PC-3 (cell line): Measurements from ENCODE around the gene OR6C4. TPM values are rescaled to one million over a fixed set of nuclear protein-coding genes. Genes with fewer than 3 reads are reported as not detected.
"Not testable (repeated sequence)": the region's sequence is repeated elsewhere in the genome, so short reads cannot be mapped to it uniquely, and the experiment has no call there.

ENCODE experiments used
- ATAC-seq: fragments of 200-7000 bp; cut with Tn5 transposase; 2 replicates; pipeline ENCODE4 v1.9.1; 2020; ENCODE audit warnings: mild to moderate bottlenecking, moderate library complexity
- BruUV-seq: library from RNA; stranded (reverse); fragments of 400-500 nt; replicated peaks from 2 replicates; lab custom pipeline; 2021; lab: Mats Ljungman, UMichigan
- CTCF ChIA-PET: fragments of 300-600 bp; sonication (Branson Sonifier 250); formaldehyde crosslinking; loops from one replicate; lab custom pipeline; 2022; ENCODE audit warnings: antibody characterized with exemption; lab: Charles Lee
- POLR2A ChIA-PET: fragments of 300-600 bp; sonication (Branson Sonifier 250); formaldehyde crosslinking; loops from one replicate; lab custom pipeline; 2022; ENCODE audit warnings: antibody characterized with exemption; ENCODE audit not compliant: unreplicated experiment; lab: Charles Lee
- DNase-seq: peaks from one replicate; pipeline ENCODE4 v3.0.0-alpha.2; 2015
- H2AFZ ChIP-seq: fragments of 300-600 bp; sonication (generic); 2 replicates; pipeline ENCODE4 v1.6.0; 2016; ENCODE audit warnings: antibody characterized with exemption, low read length
- H3F3A ChIP-seq: fragments of 300-600 bp; sonication (generic); one replicate; pipeline ENCODE4 v1.6.0; 2017; ENCODE audit warnings: antibody characterized with exemption, low read length, control low read depth, mild to moderate bottlenecking; ENCODE audit not compliant: unreplicated experiment
- H3K27ac ChIP-seq: fragments of 300-600 bp; sonication (generic); 2 replicates; pipeline ENCODE4 v1.5.1; 2016; ENCODE audit warnings: mild to moderate bottlenecking, low read length
- H3K27me3 ChIP-seq: fragments of 300-600 bp; sonication (generic); 2 replicates; pipeline ENCODE4 v1.6.1; 2016; ENCODE audit warnings: low read length, mixed read lengths
- H3K36me3 ChIP-seq: fragments of 300-600 bp; sonication (generic); 2 replicates; pipeline ENCODE4 v1.6.1; 2016; ENCODE audit warnings: low read depth, mixed run types, low read length, mixed read lengths
- H3K4me1 ChIP-seq: fragments of 300-600 bp; sonication (generic); 2 replicates; pipeline ENCODE4 v1.5.1; 2016; ENCODE audit warnings: low read length; ENCODE audit not compliant: insufficient read depth
- H3K4me2 ChIP-seq: fragments of 300-600 bp; sonication (generic); 2 replicates; pipeline ENCODE4 v1.6.0; 2016; ENCODE audit warnings: low read length
- H3K4me3 ChIP-seq: fragments of 300-600 bp; sonication (generic); 2 replicates; pipeline ENCODE4 v1.5.1; 2016; ENCODE audit warnings: mild to moderate bottlenecking, low read length, mixed read lengths
- H3K79me2 ChIP-seq: fragments of 300-600 bp; sonication (generic); 2 replicates; pipeline ENCODE4 v1.6.1; 2017; ENCODE audit warnings: low read length, mixed read lengths
- H3K9ac ChIP-seq: fragments of 300-600 bp; sonication (generic); 2 replicates; pipeline ENCODE4 v1.6.0; 2016; ENCODE audit warnings: mild to moderate bottlenecking, low read length
- H3K9me2 ChIP-seq: fragments of 300-600 bp; sonication (generic); replicated peaks from 2 replicates; pipeline ENCODE4 v1.6.1; 2016; ENCODE audit warnings: mixed run types, low read length, mixed read lengths
- H3K9me3 ChIP-seq: fragments of 300-600 bp; sonication (generic); 2 replicates; pipeline ENCODE4 v1.6.1; 2016; ENCODE audit warnings: low read length, mixed read lengths
- H4K20me1 ChIP-seq: fragments of 300-600 bp; sonication (generic); 2 replicates; pipeline ENCODE4 v1.6.1; 2016; ENCODE audit warnings: low read length, mixed read lengths
- CTCF ChIP-seq: fragments of 300-600 bp; sonication (generic); conservative IDR thresholded peaks from 2 replicates; pipeline ENCODE4 v1.5.1; 2017; ENCODE audit warnings: antibody characterized with exemption, low read depth, mild to moderate bottlenecking, low read length
- EZH2 ChIP-seq: fragments of 300-600 bp; sonication (generic); IDR thresholded peaks from one replicate; pipeline ENCODE4 v1.6.1; 2017; ENCODE audit warnings: antibody characterized with exemption, mild to moderate bottlenecking, low read length; ENCODE audit not compliant: unreplicated experiment
- EZH2phosphoT487 ChIP-seq: fragments of 300-600 bp; sonication (generic); IDR thresholded peaks from 2 replicates; pipeline ENCODE4 v1.6.1; 2018; ENCODE audit warnings: mild to moderate bottlenecking, antibody characterized with exemption, low read length, borderline replicate concordance
- intact Hi-C: fragments of 100-400 bp; cut with micrococcal nuclease; formaldehyde crosslinking; loops from 2 replicates; pipeline ENCODE4 v1.9.0; 2023
- total RNA-seq: library from RNA; depleted of rRNA; stranded (reverse); fragments of >200 nt; gene quantifications from 2 replicates; pipeline ENCODE4 v1.2.3, GENCODE V29; 2014

OR6C4 gene
- total RNA-seq, 1 experiment from 2014 or later = not detected

GRCh38 chr12:55515696-55516095, 33.7 kb upstream of the OR6C4 start:
- no peaks in the 10 kb centered on the region for H3K9me3 ChIP-seq
- no peaks in the 10 kb centered on the region for H3K36me3 ChIP-seq
- TF ChIP-seq EZH2 (no peak), CTCF (no peak; the same call in 1 of the 2 replicates), EZH2phosphoT487 (no peak)
- H3K9ac ChIP-seq = no peak overlapping the region
- no peaks in the 10 kb centered on the region for H4K20me1 ChIP-seq
- ATAC-seq (no peak), DNase-seq (peak; percentile 2)
- no peaks in the 10 kb centered on the region for H3K4me1 ChIP-seq
- H3K9me2 ChIP-seq = no peaks in the 10 kb centered on the region
- H3K4me3 ChIP-seq = no peak overlapping the region
- H3F3A ChIP-seq = no peaks in the 10 kb centered on the region
- 0 out of 2 replicates have a peak, but pooled peaks cover 7% of the 10 kb centered on the region for H3K27me3 ChIP-seq
- H2AFZ ChIP-seq = no peak overlapping the region
- ChIA-PET CTCF (no interaction called here), POLR2A (no interaction called here)
- H3K27ac ChIP-seq = no peak overlapping the region
- H3K79me2 ChIP-seq = no peaks in the 10 kb centered on the region
- no peak overlapping the region for H3K4me2 ChIP-seq
- BruUV-seq = no TSS peak
- intact Hi-C loops = no loop called here

- no peak overlapping the region for H3K4me2 ChIP-seq
- H3K79me2 ChIP-seq = no peaks in the 10 kb centered on the region
- no TSS peak for BruUV-seq
- H3K9me3 ChIP-seq = no peaks in the 10 kb centered on the region
- no peaks in the 10 kb centered on the region for H3K4me1 ChIP-seq
- no peaks in the 10 kb centered on the region for H3K36me3 ChIP-seq
- ChIA-PET CTCF (no interaction called here), POLR2A (no interaction called here)
- no peak overlapping the region for H3K4me3 ChIP-seq
- DNase-seq (no peak), ATAC-seq (no peak)
- H3K9ac ChIP-seq = no peak overlapping the region
- no peaks in the 10 kb centered on the region for H3K9me2 ChIP-seq
- TF ChIP-seq CTCF (no peak), EZH2 (no peak), EZH2phosphoT487 (no peak)
- H4K20me1 ChIP-seq = no peaks in the 10 kb centered on the region
- no peak overlapping the region for H3K27ac ChIP-seq
- 0 out of 2 replicates have a peak, but pooled peaks cover 4% of the 10 kb centered on the region for H3K27me3 ChIP-seq
- intact Hi-C loops = no loop called here
- no peaks in the 10 kb centered on the region for H3F3A ChIP-seq
- no peak overlapping the region for H2AFZ ChIP-seq
These were observed 33.0 kb upstream of the OR6C4 start for GRCh38 chr12:55516391-55516790.

- BruUV-seq, POLR2A ChIA-PET, H3K4me1 ChIP-seq: not testable (repeated sequence)
These were observed 1.2 kb upstream of the OR6C4 start for GRCh38 chr12:55548235-55548634.

More at GRCh38 chr12:55548235-55548634, 1.2 kb upstream of the OR6C4 start:
- CTCF ChIA-PET, H3K9me3 ChIP-seq, H3K4me2 ChIP-seq, intact Hi-C loops, H2AFZ ChIP-seq, H3K9ac ChIP-seq, H3K27ac ChIP-seq, H4K20me1 ChIP-seq, H3F3A ChIP-seq, DNase-seq, H3K4me3 ChIP-seq, H3K36me3 ChIP-seq, ATAC-seq, H3K79me2 ChIP-seq, H3K9me2 ChIP-seq: not testable (repeated sequence)
- H3K27me3 ChIP-seq = peaks cover 10% of the 10 kb centered on the region; the same call in 1 of the 2 replicates
